GM18519 (cell line): ENCODE results near the gene MYO1C.
"Not testable (repeated sequence)": the region's sequence is repeated elsewhere in the genome, so short reads cannot be mapped to it uniquely, and the experiment has no call there.

Experiments used
- ATAC-seq: cut with Tn5 transposase; IDR thresholded peaks from one replicate; pipeline ENCODE4 v1.9.1; 2021; ENCODE audit warnings: mild to moderate bottlenecking, moderate library complexity; ENCODE audit not compliant: unreplicated experiment, low FRiP score

MYO1C gene

GRCh38 chr17:1434150-1434549 lies 58.3 kb downstream of the MYO1C start:
- no peak for ATAC-seq

- ATAC-seq = no peak
These were observed 60.8 kb downstream of the MYO1C start for GRCh38 chr17:1431631-1432104.

- ATAC-seq = no peak
These were observed 68.9 kb downstream of the MYO1C start for GRCh38 chr17:1423456-1424135.

- ATAC-seq = no peak
These were observed 69.6 kb downstream of the MYO1C start for GRCh38 chr17:1422885-1423284.

GRCh38 chr17:1421470-1421869 lies 71.0 kb downstream of the MYO1C start:
- no peak for ATAC-seq

- no peak for ATAC-seq
These were observed 71.5 kb downstream of the MYO1C start for GRCh38 chr17:1420981-1421380.

GRCh38 chr17:1420163-1420562 lies 72.3 kb downstream of the MYO1C start:
- ATAC-seq = no peak

GRCh38 chr17:1418476-1418875 lies 74.0 kb downstream of the MYO1C start:
- ATAC-seq = not testable (repeated sequence)

- no peak for ATAC-seq
These were observed 76.1 kb downstream of the MYO1C start for GRCh38 chr17:1416414-1416813.

GRCh38 chr17:1414634-1415033 lies 77.9 kb downstream of the MYO1C start:
- no peak for ATAC-seq
